ENCODE measurements around the gene OR6A2. TPM values are rescaled to one million over a fixed set of nuclear protein-coding genes. Genes with fewer than 3 reads are reported as not detected.
A peak's percentile ranks its signal among the peaks of the same experiment; 100 is the strongest.
"Not testable (repeated sequence)": the region's sequence is repeated elsewhere in the genome, so short reads cannot be mapped to it uniquely, and the experiment has no call there.

Gene OR6A2
- total RNA-seq, 4 donors from 2014 or later: 0.60 TPM; not detected in 3

DNA sequence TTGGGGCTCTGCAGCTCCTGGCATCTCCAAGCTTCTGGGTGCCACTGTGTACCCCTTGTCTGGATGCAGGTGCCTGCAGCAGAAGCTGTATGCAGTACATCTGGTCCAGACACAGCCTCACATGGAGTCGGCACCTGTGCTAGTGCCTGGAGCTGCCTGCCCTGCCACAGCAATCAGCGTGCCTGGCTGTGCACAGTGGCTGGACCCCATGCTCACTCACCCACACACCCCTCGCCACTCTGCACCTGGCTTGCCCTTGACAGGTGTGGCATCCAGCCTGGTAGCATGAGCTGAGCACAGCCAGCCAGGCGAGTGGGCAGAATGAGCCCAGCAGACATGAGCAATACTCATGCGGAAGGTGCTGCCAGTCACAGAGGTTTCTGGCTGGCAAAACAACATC lies 19.5 kb upstream of the OR6A2 start:
- H3K4me1 ChIP-seq: no peaks in the 10 kb centered on the region
- H3K36me3 ChIP-seq: no peaks in the 10 kb centered on the region
- no peak overlapping the region for H3K27ac ChIP-seq
- WGBS, 2 donors: 95 to 100% methylated on average over 4 to 5 of the region's 5 CpGs
- peaks cover 0 to 3% (median 0%) of the 10 kb centered on the region in 4 donors for H3K9me3 ChIP-seq
- no peak overlapping the region for H3K4me3 ChIP-seq
- DNase-seq (ENCODE audit: low spot score in 2 of 2): no peak
- H3K27me3 ChIP-seq: no peaks in the 10 kb centered on the region
- no peak for TF ChIP-seq POLR2A (IDR thresholded peaks at IDR 0.05)
- TF ChIP-seq EP300 (IDR thresholded peaks at IDR 0.05): no peak
- TF ChIP-seq, protein P1, sequence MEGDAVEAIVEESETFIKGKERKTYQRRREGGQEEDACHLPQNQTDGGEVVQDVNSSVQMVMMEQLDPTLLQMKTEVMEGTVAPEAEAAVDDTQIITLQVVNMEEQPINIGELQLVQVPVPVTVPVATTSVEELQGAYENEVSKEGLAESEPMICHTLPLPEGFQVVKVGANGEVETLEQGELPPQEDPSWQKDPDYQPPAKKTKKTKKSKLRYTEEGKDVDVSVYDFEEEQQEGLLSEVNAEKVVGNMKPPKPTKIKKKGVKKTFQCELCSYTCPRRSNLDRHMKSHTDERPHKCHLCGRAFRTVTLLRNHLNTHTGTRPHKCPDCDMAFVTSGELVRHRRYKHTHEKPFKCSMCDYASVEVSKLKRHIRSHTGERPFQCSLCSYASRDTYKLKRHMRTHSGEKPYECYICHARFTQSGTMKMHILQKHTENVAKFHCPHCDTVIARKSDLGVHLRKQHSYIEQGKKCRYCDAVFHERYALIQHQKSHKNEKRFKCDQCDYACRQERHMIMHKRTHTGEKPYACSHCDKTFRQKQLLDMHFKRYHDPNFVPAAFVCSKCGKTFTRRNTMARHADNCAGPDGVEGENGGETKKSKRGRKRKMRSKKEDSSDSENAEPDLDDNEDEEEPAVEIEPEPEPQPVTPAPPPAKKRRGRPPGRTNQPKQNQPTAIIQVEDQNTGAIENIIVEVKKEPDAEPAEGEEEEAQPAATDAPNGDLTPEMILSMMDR (IDR thresholded peaks at IDR 0.05): no peak

DNA sequence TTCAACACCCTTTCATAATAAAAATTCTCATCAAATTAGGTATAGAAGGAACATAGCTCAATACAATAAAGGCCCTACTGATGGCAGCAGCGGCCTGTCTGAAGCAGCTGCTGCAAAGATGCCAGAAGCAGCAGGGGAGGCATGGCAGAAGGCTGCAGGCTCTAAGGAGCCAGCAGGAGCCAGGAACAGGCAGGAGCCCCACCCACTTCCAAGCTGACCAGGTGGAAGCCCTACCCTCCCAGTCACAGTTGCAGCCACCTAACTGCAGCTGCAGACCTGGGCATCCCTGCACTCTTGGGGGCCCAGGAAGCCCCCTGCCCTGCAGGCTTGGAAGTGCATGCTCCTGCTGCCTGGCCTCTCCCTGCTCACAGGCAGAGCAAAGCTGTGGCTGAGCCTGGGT lies 18.2 kb upstream of the OR6A2 start:
- no peaks in the 10 kb centered on the region for H3K4me1 ChIP-seq
- no peaks in the 10 kb centered on the region for H3K27me3 ChIP-seq
- 33 to 64% methylated on average over 1 of the region's 1 CpG for WGBS, 2 donors
- TF ChIP-seq, protein P1 (IDR thresholded peaks at IDR 0.05): no peak
- TF ChIP-seq EP300 (IDR thresholded peaks at IDR 0.05) (no peak), POLR2A (IDR thresholded peaks at IDR 0.05) (no peak)
- no peak for DNase-seq (ENCODE audit: low spot score in 2 of 2)
- H3K9me3 ChIP-seq: peaks cover 0 to 3% (median 0%) of the 10 kb centered on the region in 4 donors
- H3K4me3 ChIP-seq: no peak overlapping the region
- H3K27ac ChIP-seq: no peak overlapping the region
- no peaks in the 10 kb centered on the region for H3K36me3 ChIP-seq

DNA sequence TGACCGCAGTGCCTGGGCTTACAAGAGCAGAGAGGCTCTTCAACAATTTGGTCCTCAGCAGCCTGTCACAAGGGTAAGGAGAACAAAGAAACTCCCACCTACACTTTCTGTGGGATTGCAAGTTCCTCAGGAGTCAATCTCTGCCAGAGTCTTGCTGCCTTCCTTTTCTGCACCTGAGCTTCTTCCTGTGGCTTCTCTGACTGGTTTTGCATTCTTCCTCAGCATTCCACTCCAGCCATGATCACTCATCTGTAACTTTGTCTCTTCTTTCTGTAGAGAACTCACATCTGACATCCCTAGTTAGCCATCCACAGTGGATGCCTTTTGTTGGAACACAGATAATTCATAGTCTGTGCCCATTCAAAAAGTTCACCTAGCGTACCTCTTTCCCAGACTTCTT lies 14.2 kb upstream of the OR6A2 start:
- Histone ChIP-seq H3K9me3 (no peaks in the 10 kb centered on the region), H3K4me1 (no peaks in the 10 kb centered on the region), H3K36me3 (no peaks in the 10 kb centered on the region), H3K27me3 (no peaks in the 10 kb centered on the region), H3K27ac (no peak overlapping the region), H3K4me3 (no peak overlapping the region)
- TF ChIP-seq POLR2A (IDR thresholded peaks at IDR 0.05): no peak
- TF ChIP-seq EP300 (IDR thresholded peaks at IDR 0.05): no peak
- TF ChIP-seq, protein P1 (IDR thresholded peaks at IDR 0.05): no peak
- 50 to 60% methylated on average over 2 of the region's 2 CpGs for WGBS, 2 donors
- no peak for DNase-seq (ENCODE audit: low spot score in 2 of 2)

DNA sequence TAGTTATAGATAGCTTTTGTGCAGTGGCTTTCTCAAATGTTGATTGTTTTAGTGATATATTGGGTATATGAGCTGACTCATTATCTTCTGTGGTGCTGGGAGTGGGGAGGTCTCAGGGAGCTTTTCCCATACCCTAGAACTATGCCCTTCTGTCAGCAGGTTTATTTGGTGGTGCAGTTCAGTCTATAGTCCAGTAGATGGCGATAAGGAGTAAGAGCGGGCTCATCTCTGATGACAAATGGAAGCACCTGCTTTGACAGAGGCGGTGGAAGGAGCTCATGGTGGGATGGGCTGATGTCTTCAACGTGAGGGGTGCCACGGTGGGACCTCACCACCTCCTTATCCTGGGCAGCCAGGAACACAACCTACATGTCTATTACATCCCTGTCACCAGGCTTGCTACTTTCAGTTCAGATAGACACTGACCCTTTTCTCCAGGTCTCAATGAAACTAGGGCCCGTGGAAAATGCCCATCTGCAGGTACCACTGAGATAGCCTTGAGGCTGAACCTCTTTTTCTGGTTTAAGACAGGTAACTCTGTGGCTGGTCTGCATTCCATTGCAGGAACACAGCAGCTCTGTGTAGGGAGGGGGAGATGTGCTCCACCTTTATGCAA lies 13.0 kb upstream of the OR6A2 start:
- Histone ChIP-seq H3K9me3 (no peaks in the 10 kb centered on the region), H3K4me1 (no peaks in the 10 kb centered on the region), H3K4me3 (no peak overlapping the region), H3K27ac (no peak overlapping the region), H3K36me3 (no peaks in the 10 kb centered on the region), H3K27me3 (no peaks in the 10 kb centered on the region)
- peak in 1 of 2 donors; percentile 13 for DNase-seq (ENCODE audit: low spot score in 2 of 2)
- TF ChIP-seq POLR2A (IDR thresholded peaks at IDR 0.05) (no peak), EP300 (IDR thresholded peaks at IDR 0.05) (no peak)
- TF ChIP-seq, protein P1 (IDR thresholded peaks at IDR 0.05): peak; percentile 32 to 85 (median 72)
- WGBS, 2 donors: 14 to 20% methylated on average over 6 of the region's 6 CpGs

DNA sequence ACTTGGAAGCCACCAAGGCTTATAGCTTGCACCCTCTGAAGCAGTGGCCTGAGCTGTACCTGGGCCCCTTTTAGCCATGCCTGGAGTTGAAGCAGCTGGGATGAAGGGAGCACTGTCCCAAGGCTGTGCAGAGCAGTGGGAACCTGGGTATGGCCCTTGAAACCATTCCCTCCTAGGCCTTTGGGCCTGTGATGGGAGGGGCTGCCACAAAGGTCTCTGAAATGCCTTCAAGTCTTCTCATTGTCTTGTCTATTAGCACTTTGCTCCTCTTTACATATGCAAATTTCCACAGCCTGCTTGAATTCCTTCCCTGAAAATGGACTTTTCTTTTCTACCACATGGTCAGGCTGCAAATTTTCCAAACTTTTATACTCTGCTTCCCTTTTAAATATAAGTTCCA lies 1.6 kb upstream of the OR6A2 start:
- H3K36me3 ChIP-seq; H3K27ac ChIP-seq; H3K27me3 ChIP-seq; DNase-seq (ENCODE audit: low spot score in 2 of 2); H3K4me1 ChIP-seq; H3K4me3 ChIP-seq: not testable (repeated sequence)
- peaks cover 0 to 10% (median 0%) of the 10 kb centered on the region in 4 donors for H3K9me3 ChIP-seq

DNA sequence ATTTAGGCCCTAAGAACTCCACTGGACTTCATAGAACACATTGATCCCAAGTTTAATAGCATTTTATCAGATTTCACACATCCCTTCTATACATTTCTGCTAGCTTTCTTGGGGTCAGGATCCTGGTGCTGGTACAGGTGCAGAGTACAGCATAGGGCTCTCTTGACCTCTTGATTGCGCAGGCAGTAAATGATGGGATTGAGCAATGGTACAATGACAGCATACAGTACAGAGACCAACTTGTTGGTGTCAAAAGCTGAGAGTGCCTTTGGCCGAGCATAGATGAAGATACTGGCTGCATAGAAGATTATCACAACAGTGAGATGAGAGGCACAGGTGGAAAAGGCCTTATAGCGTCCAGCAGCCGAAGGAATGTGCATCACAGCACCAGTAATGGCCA lies 4.8 kb downstream of the OR6A2 start:
- WGBS, 2 donors: 89 to 93% methylated on average over 4 of the region's 4 CpGs
- Histone ChIP-seq H3K9me3 (no peaks in the 10 kb centered on the region), H3K4me1 (no peaks in the 10 kb centered on the region), H3K36me3 (no peaks in the 10 kb centered on the region), H3K4me3 (no peak overlapping the region), H3K27me3 (no peaks in the 10 kb centered on the region), H3K27ac (no peak overlapping the region)
- DNase-seq (ENCODE audit: low spot score in 2 of 2): no peak
- TF ChIP-seq POLR2A (IDR thresholded peaks at IDR 0.05) (no peak), EP300 (IDR thresholded peaks at IDR 0.05) (no peak)
- TF ChIP-seq, protein P1 (IDR thresholded peaks at IDR 0.05): no peak
